ENCODE measurements around the gene PYCR2.

DNA sequence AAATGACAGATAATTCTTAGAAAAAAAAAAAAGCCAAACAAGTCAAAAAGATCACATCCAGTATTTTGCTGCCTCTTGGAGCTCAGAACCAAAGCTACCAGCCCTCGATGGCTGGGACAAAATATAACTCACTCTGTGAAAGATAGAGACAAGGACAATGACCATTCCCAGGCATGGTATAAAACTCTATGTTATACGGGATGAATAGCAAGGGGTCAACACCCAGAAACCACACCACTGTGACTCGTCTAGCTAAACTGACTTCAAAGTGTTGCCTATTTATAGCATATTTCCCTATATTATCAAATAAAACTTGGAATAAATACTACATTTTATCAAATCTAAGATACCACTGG, 52.0 kb downstream of the PYCR2 start:
- TF ChIP-seq, protein P1, sequence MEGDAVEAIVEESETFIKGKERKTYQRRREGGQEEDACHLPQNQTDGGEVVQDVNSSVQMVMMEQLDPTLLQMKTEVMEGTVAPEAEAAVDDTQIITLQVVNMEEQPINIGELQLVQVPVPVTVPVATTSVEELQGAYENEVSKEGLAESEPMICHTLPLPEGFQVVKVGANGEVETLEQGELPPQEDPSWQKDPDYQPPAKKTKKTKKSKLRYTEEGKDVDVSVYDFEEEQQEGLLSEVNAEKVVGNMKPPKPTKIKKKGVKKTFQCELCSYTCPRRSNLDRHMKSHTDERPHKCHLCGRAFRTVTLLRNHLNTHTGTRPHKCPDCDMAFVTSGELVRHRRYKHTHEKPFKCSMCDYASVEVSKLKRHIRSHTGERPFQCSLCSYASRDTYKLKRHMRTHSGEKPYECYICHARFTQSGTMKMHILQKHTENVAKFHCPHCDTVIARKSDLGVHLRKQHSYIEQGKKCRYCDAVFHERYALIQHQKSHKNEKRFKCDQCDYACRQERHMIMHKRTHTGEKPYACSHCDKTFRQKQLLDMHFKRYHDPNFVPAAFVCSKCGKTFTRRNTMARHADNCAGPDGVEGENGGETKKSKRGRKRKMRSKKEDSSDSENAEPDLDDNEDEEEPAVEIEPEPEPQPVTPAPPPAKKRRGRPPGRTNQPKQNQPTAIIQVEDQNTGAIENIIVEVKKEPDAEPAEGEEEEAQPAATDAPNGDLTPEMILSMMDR (IDR thresholded peaks at IDR 0.05; ENCODE audit: low read depth, low read length), result no peak
- TF ChIP-seq, protein P2, sequence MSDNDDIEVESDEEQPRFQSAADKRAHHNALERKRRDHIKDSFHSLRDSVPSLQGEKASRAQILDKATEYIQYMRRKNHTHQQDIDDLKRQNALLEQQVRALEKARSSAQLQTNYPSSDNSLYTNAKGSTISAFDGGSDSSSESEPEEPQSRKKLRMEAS (IDR thresholded peaks at IDR 0.05; ENCODE audit: low read depth, low read length), result no peak
- TF ChIP-seq POLR2A (IDR thresholded peaks at IDR 0.05; ENCODE audit: extremely low read depth, insufficient read length) (no peak), MYC (IDR thresholded peaks at IDR 0.05; ENCODE audit: low read depth, low read length) (no peak)

Measured in NB4 (cell line).